NB4 (cell line): ENCODE measurements around the gene ZFP36L2.

Experiments used
- POLR2A ChIP-seq: IDR thresholded peaks from 2 replicates; pipeline ENCODE4 v1.6.1; 2011; ENCODE audit warnings: mild to moderate bottlenecking; ENCODE audit not compliant: insufficient read length; ENCODE audit errors: extremely low read depth
- TF ChIP-seq, protein P1 (sequence below): IDR thresholded peaks from one replicate; pipeline ENCODE4 v1.5.1; 2012; ENCODE audit warnings: low read depth, low read length

DNA sequence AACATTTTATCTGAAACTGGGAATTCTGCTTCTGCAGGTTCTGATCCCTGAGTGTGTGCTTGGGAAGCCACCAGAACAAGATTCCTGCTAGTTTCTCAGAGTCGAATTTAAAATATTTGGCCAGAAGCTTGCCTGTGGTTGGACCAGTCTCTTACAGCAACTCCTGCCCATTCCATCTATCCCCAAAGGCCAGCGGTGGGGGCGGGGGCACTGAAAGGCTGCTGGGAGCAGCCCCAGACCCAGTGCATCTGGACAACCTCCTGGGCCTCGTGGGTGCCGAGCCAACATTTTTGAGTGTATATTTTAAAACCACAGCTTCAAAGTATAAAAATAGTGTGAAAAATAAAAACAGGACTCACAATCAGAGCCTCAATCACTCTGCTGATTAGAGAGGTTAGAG is 38.6 kb upstream of the ZFP36L2 start:
- TF ChIP-seq, protein P1, sequence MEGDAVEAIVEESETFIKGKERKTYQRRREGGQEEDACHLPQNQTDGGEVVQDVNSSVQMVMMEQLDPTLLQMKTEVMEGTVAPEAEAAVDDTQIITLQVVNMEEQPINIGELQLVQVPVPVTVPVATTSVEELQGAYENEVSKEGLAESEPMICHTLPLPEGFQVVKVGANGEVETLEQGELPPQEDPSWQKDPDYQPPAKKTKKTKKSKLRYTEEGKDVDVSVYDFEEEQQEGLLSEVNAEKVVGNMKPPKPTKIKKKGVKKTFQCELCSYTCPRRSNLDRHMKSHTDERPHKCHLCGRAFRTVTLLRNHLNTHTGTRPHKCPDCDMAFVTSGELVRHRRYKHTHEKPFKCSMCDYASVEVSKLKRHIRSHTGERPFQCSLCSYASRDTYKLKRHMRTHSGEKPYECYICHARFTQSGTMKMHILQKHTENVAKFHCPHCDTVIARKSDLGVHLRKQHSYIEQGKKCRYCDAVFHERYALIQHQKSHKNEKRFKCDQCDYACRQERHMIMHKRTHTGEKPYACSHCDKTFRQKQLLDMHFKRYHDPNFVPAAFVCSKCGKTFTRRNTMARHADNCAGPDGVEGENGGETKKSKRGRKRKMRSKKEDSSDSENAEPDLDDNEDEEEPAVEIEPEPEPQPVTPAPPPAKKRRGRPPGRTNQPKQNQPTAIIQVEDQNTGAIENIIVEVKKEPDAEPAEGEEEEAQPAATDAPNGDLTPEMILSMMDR: no peak
- TF ChIP-seq POLR2A: no peak
